HG03039 (cell line): Measurements from ENCODE around the gene ADAT3.
A peak's percentile ranks its signal among the peaks of the same experiment; 100 is the strongest.
"Not testable (repeated sequence)": the region's sequence is repeated elsewhere in the genome, so short reads cannot be mapped to it uniquely, and the experiment has no call there.

Source experiments
- ATAC-seq: cut with Tn5 transposase; IDR thresholded peaks from one replicate; pipeline ENCODE4 v1.9.1; 2021; ENCODE audit warnings: mild to moderate bottlenecking, moderate library complexity; ENCODE audit not compliant: unreplicated experiment

Gene ADAT3

GRCh38 chr19:1866693-1867348 is 38.4 kb upstream of the ADAT3 start:
- ATAC-seq, result no peak

- ATAC-seq, result no peak
Observed at GRCh38 chr19:1867349-1867724, 37.9 kb upstream of the ADAT3 start.

- no peak for ATAC-seq
Observed at GRCh38 chr19:1868971-1869370, 36.2 kb upstream of the ADAT3 start.

GRCh38 chr19:1871140-1871597 is 34.0 kb upstream of the ADAT3 start:
- ATAC-seq, result no peak

GRCh38 chr19:1871630-1872029 is 33.6 kb upstream of the ADAT3 start:
- ATAC-seq, result no peak

- ATAC-seq, result no peak
Observed at GRCh38 chr19:1872807-1873523, 32.2 kb upstream of the ADAT3 start.

GRCh38 chr19:1873524-1874473 is 31.4 kb upstream of the ADAT3 start:
- no peak for ATAC-seq

GRCh38 chr19:1874554-1875185 is 30.5 kb upstream of the ADAT3 start:
- ATAC-seq, result no peak

- ATAC-seq, result peak; percentile 13
Observed at GRCh38 chr19:1875265-1875645, 29.9 kb upstream of the ADAT3 start.

GRCh38 chr19:1875646-1876495 is 29.3 kb upstream of the ADAT3 start:
- peak; percentile 71 for ATAC-seq

GRCh38 chr19:1876496-1877279 is 28.5 kb upstream of the ADAT3 start:
- not testable (repeated sequence) for ATAC-seq

GRCh38 chr19:1877280-1877660 is 27.9 kb upstream of the ADAT3 start:
- not testable (repeated sequence) for ATAC-seq

GRCh38 chr19:1878583-1878982 is 26.6 kb upstream of the ADAT3 start:
- ATAC-seq, result not testable (repeated sequence)

- ATAC-seq, result not testable (repeated sequence)
Observed at GRCh38 chr19:1879982-1880381, 25.2 kb upstream of the ADAT3 start.

- ATAC-seq, result no peak
Observed at GRCh38 chr19:1880611-1881392, 24.4 kb upstream of the ADAT3 start.

- not testable (repeated sequence) for ATAC-seq
Observed at GRCh38 chr19:1881393-1882088, 23.7 kb upstream of the ADAT3 start.

- no peak for ATAC-seq
Observed at GRCh38 chr19:1882089-1882785, 23.0 kb upstream of the ADAT3 start.
